ENCODE measurements around the gene FYN. TPM values are rescaled to one million over a fixed set of nuclear protein-coding genes. Genes with fewer than 3 reads are reported as not detected.

Gene FYN
- total and polyA plus RNA-seq, 2 experiments from 2014 or later: 95.7 to 104 TPM

DNA sequence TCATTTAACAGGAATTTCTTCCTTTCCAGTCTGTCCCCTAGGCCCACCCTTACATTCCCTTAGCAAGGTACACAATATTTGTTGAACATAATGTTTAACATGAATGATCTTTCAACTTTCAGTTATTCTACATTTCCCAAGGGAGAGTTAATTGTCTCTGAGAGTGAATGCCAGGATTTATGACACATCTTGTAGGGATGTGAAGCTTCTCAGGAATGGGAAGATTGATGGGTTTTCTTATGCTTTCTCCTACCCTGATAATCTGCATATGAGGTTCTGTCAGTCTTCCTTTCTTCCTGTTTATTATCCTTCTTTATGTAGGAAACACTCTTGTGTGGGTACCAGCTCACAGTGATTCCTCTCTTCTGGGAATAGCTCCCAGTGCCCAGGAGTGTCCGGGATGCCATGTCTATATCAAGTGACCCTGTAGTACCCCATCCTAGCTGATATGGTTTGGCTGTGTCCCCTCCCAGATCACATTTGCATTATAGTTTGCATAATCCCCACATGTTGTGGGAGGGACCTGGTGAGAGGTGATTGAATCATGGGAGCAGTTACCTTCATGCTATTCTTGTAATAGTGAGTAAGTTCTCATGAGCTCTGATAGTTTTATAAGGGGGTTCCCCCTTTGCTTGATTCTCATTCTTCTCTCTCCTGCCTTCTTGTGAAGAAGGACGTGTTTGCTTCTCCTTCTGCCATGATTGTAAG lies 7.1 kb upstream of the FYN start:
- H3K4me1 ChIP-seq (ENCODE audit: low read depth): no peaks in the 10 kb centered on the region
- DNase-seq (ENCODE audit: low read depth in 1 of 2, low spot score in 1 of 2): peak in 1 of 2 donors; percentile 25
- no peak overlapping the region for H3K27ac ChIP-seq
- no peak overlapping the region for H3K4me3 ChIP-seq
- H3K36me3 ChIP-seq: no peaks in the 10 kb centered on the region
- TF ChIP-seq, protein P1, sequence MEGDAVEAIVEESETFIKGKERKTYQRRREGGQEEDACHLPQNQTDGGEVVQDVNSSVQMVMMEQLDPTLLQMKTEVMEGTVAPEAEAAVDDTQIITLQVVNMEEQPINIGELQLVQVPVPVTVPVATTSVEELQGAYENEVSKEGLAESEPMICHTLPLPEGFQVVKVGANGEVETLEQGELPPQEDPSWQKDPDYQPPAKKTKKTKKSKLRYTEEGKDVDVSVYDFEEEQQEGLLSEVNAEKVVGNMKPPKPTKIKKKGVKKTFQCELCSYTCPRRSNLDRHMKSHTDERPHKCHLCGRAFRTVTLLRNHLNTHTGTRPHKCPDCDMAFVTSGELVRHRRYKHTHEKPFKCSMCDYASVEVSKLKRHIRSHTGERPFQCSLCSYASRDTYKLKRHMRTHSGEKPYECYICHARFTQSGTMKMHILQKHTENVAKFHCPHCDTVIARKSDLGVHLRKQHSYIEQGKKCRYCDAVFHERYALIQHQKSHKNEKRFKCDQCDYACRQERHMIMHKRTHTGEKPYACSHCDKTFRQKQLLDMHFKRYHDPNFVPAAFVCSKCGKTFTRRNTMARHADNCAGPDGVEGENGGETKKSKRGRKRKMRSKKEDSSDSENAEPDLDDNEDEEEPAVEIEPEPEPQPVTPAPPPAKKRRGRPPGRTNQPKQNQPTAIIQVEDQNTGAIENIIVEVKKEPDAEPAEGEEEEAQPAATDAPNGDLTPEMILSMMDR (IDR thresholded peaks at IDR 0.05; ENCODE audit: low read depth, low read length): no peak
- peaks cover 8% of the 10 kb centered on the region for H3K27me3 ChIP-seq
- H3K9me3 ChIP-seq (ENCODE audit: low read depth): no peaks in the 10 kb centered on the region

DNA sequence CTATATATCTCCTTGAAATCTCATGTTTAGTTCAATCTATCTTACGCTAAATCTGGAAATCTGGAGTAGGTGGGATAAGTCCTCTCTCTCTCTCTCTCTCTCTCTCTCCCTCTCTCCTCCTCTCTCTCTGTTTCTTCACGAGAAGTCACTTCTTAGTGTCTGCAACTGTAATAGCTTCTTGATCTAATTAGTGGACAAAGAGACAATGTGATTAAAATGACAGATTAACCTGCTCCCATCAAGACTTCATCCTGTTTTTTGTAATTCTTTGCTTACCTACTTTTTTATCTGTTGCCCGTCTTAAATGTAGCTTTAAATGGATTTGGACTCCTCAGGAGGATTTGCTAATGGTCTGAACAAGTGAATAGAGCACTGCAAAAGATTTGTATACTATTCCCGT lies 2.5 kb upstream of the FYN start:
- TF ChIP-seq, protein P1 (IDR thresholded peaks at IDR 0.05; ENCODE audit: low read depth, low read length): no peak
- Histone ChIP-seq H3K36me3 (no peaks in the 10 kb centered on the region), H3K4me3 (no peak overlapping the region), H3K9me3 (ENCODE audit: low read depth) (no peaks in the 10 kb centered on the region), H3K27me3 (peaks cover 21% of the 10 kb centered on the region), H3K27ac (no peak overlapping the region), H3K4me1 (ENCODE audit: low read depth) (peaks cover 15% of the 10 kb centered on the region)
- DNase-seq (ENCODE audit: low read depth in 1 of 2, low spot score in 1 of 2): no peak

DNA sequence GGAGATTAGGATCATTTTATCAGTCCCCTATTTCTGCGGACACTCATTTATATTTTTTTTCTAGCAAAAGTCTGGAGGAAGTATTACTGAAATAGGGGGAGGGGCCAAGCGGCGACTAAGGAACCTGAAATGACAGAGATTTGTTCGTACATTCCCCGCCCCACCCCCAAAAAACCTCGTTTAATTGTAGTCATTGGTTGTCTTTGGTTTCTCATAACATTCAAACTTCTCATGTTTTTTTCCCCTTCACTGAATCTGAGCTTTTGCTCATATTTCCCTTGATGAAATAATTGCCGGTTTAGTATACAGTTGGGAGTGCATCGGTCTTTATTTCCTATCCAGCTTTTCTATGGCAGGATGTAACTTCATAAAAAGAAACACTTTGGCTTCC lies 768 bp upstream of the FYN start:
- peak in 1 of 2 donors; percentile 27 for DNase-seq (ENCODE audit: low read depth in 1 of 2, low spot score in 1 of 2)
- Histone ChIP-seq H3K27me3 (peaks cover 21% of the 10 kb centered on the region), H3K27ac (no peak overlapping the region), H3K9me3 (ENCODE audit: low read depth) (no peaks in the 10 kb centered on the region), H3K4me3 (peak overlapping the region; percentile 96), H3K36me3 (no peaks in the 10 kb centered on the region), H3K4me1 (ENCODE audit: low read depth) (peaks cover 20% of the 10 kb centered on the region)
- TF ChIP-seq, protein P1 (IDR thresholded peaks at IDR 0.05; ENCODE audit: low read depth, low read length): no peak

DNA sequence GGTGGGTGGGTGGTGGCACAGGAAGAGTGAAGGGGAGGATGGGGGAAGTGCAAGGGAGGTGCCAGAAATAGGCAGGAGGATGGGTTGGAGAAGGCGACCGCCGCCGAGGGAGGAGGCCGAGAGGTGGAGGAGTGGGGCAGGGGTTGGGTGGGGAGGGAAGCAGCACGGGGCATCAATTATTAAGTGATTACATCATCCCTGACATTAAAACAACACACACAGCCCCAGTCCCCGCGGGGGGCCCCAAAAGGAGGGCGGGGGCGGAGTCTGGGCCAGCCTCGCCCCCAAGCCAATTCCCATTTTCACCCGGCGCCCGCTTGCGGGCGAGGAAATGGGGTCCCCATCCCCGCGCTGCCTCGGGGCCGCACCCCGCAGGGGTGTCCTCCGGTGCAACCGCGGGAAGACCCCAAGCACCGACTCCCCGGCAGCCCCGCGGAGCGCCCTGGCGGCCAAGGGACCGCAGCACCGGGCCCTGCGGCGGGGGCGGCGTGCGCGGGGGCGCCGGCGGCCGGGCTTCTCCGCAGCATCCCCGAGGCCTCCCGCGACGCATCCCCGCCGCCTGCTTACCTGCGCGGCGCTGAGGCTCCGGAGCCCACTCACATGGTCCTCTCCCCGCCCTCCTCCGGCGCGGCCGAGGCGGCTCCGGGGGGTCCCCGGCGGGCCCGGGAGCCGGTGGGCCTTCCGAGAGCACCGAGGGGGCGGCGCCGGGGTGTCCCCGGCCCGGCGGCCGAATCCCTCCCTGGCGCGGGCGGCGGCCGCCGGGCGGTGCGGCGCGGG lies 663 bp downstream of the FYN start:
- peaks cover 21% of the 10 kb centered on the region for H3K27me3 ChIP-seq
- DNase-seq (ENCODE audit: low read depth in 1 of 2, low spot score in 1 of 2): peak; percentile 34 to 47
- TF ChIP-seq, protein P1 (IDR thresholded peaks at IDR 0.05; ENCODE audit: low read depth, low read length): peak; percentile 6
- peaks cover 20% of the 10 kb centered on the region for H3K4me1 ChIP-seq (ENCODE audit: low read depth)
- H3K27ac ChIP-seq: peak overlapping the region; percentile 5
- H3K36me3 ChIP-seq: no peaks in the 10 kb centered on the region
- H3K9me3 ChIP-seq (ENCODE audit: low read depth): no peaks in the 10 kb centered on the region
- peak overlapping the region; percentile 96 for H3K4me3 ChIP-seq

DNA sequence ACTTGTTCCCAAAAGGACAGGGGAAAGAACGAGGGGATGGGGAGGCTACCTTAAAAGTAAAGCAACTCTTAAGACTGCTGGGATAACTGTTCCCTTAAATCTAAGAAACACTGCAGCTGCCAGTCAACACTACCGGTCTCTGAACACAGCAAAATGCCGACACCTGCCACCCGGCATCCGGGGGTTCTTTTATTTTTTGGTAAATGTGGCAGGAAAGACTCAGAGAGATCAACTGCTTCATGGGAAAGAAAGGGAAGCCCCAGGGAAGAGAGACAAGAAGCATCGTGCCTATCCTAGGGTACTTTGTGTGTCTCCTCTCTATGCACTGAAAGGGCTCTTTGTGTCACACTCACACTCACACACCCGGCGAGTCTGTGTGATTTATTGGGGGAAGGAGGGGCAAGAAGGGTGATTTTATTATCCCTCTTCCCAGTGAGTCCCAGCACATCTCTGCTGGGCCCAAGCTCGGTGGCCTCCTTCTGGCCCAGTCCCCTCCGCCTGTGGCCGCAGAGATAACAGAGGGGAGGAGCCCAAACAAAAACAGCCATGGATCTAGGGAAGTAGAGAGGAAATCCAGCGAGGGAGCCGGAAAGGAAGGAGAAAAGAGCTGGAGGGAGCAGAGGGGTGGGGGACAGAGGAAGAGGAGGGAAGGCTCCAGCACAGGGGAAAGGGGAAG lies 1.4 kb downstream of the FYN start:
- H3K27ac ChIP-seq: peak overlapping the region; percentile 30
- peak; percentile 44 to 45 for DNase-seq (ENCODE audit: low read depth in 1 of 2, low spot score in 1 of 2)

More for the DNA sequence above, 1.4 kb downstream of the FYN start:
- no peaks in the 10 kb centered on the region for H3K36me3 ChIP-seq
- TF ChIP-seq, protein P1 (IDR thresholded peaks at IDR 0.05; ENCODE audit: low read depth, low read length): no peak
- peaks cover 20% of the 10 kb centered on the region for H3K4me1 ChIP-seq (ENCODE audit: low read depth)
- H3K27me3 ChIP-seq: peaks cover 21% of the 10 kb centered on the region
- H3K4me3 ChIP-seq: peak overlapping the region; percentile 96
- H3K9me3 ChIP-seq (ENCODE audit: low read depth): no peaks in the 10 kb centered on the region

Data from cardiac muscle cell (in vitro differentiated cells and primary cell).